Measurements from ENCODE around the gene CHMP3. TPM values are rescaled to one million over a fixed set of nuclear protein-coding genes. Genes with fewer than 3 reads are reported as not detected.
A peak's percentile ranks its signal among the peaks of the same experiment; 100 is the strongest.
"Not testable (repeated sequence)": the region's sequence is repeated elsewhere in the genome, so short reads cannot be mapped to it uniquely, and the experiment has no call there.

CHMP3 gene
- total and polyA plus RNA-seq, 2 experiments from 2014 or later = 57.0 to 74.4 TPM

GRCh38 chr2:86556508-86556907 lies 6.7 kb downstream of the CHMP3 start:
- Histone ChIP-seq H3K27me3 (no peaks in the 10 kb centered on the region), H3K79me2 (peaks cover 100% of the 10 kb centered on the region), H2AFZ (no peak overlapping the region), H3K27ac (no peak overlapping the region), H3K4me1 (ENCODE audit: insufficient read depth) (peaks cover under 1% of the 10 kb centered on the region), H3K4me2 (no peak overlapping the region), H4K20me1 (ENCODE audit: insufficient read depth, poor library complexity, severe bottlenecking) (no peaks in the 10 kb centered on the region), H3K4me3 (no peak overlapping the region), H3K9me3 (ENCODE audit: low read depth) (peaks cover 9% of the 10 kb centered on the region), H3K9me2 (replicated peaks; ENCODE audit: insufficient read depth) (no peaks in the 10 kb centered on the region), H3K36me3 (replicated peaks; ENCODE audit: insufficient read depth, low read depth) (no peaks in the 10 kb centered on the region)
- DNase-seq (ENCODE audit: low spot score) = peak; percentile 13
- 76% methylated on average over 16 of the region's 16 CpGs for WGBS (ENCODE audit: low lambda C conversion rate, missing lambda C conversion rate)
- no peak for TF ChIP-seq CTCF (IDR thresholded peaks at IDR 0.05; ENCODE audit: poor library complexity)

DNA sequence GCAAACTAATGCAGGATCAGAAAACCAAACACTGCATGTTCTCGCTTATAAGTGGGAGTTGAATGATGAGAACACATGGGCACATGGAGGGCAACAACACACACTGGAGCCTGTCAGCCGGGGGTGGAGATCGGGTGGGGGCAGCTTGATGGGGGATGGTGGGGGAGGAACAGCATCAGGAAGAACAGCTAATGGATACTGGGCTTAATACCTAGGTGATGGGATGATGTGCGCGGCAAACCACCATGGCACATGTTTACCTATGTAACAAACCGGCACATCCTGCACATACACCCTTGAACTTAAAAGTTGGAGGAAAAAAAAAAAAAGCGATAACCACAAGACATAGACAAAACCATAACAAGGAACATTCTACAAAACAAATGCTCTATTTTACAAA lies 10.4 kb downstream of the CHMP3 start:
- peaks cover 9% of the 10 kb centered on the region for H3K9me3 ChIP-seq (ENCODE audit: low read depth)
- H3K4me1 ChIP-seq (ENCODE audit: insufficient read depth) = no peaks in the 10 kb centered on the region
- H3K27ac ChIP-seq = no peak overlapping the region
- no peak for DNase-seq (ENCODE audit: low spot score)
- no peak for TF ChIP-seq CTCF (IDR thresholded peaks at IDR 0.05; ENCODE audit: poor library complexity)
- no peak for TF ChIP-seq EZH2phosphoT487 (IDR thresholded peaks at IDR 0.05; ENCODE audit: low read depth, severe bottlenecking, unreplicated experiment)
- TF ChIP-seq EZH2 (IDR thresholded peaks at IDR 0.05; ENCODE audit: borderline replicate concordance) = no peak
- WGBS (ENCODE audit: low lambda C conversion rate, missing lambda C conversion rate) = 98% methylated on average over 7 of the region's 7 CpGs
- H2AFZ ChIP-seq = no peak overlapping the region
- no peaks in the 10 kb centered on the region for H3K27me3 ChIP-seq
- no peak overlapping the region for H3K4me2 ChIP-seq
- no peaks in the 10 kb centered on the region for H3K9me2 ChIP-seq (replicated peaks; ENCODE audit: insufficient read depth)
- H3K79me2 ChIP-seq = peaks cover 80% of the 10 kb centered on the region
- no peaks in the 10 kb centered on the region for H4K20me1 ChIP-seq (ENCODE audit: insufficient read depth, poor library complexity, severe bottlenecking)
- H3K36me3 ChIP-seq (replicated peaks; ENCODE audit: insufficient read depth, low read depth) = no peaks in the 10 kb centered on the region
- no peak overlapping the region for H3K4me3 ChIP-seq

DNA sequence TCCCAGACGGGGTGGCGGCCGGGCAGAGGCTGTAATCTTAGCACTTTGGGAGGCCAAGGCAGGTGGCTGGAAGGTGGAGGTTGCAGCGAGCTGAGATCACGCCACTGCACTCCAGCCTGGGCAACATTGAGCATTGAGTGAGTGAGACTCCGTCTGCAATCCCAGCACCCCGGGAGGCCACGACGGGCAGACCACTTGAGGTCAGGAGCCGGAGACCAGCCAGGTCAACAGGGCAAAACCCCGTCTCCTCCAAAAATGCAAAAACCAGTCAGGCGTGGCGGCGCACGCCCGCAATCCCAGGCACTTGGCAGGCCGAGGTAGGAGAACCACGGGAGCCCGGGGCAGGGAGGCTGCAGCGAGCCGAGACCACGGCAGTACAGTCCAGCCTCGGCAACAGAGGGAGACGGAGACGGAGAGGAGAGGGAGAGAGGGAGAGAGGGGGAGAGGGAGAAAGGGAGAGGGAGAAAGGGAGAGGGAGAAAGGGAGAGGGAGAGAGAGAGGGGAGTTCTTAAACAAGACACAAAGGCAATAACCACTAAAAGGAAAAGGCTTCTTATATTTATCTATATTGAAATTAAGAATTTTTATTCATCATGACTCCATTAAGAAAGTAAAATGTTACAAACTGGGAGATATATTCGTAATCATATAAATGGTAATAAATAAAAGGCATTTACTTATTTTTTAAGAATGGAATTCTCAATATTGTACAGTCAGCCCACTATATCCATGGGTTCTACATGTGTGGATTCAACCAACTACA lies 13.1 kb downstream of the CHMP3 start:
- not testable (repeated sequence) for H3K27ac ChIP-seq; H3K9me2 ChIP-seq (replicated peaks; ENCODE audit: insufficient read depth); H4K20me1 ChIP-seq (ENCODE audit: insufficient read depth, poor library complexity, severe bottlenecking); H3K4me2 ChIP-seq; H3K4me3 ChIP-seq; DNase-seq (ENCODE audit: low spot score); H3K27me3 ChIP-seq; H3K36me3 ChIP-seq (replicated peaks; ENCODE audit: insufficient read depth, low read depth); H3K9me3 ChIP-seq (ENCODE audit: low read depth); H2AFZ ChIP-seq; H3K4me1 ChIP-seq (ENCODE audit: insufficient read depth)
- WGBS (ENCODE audit: low lambda C conversion rate, missing lambda C conversion rate) = 98% methylated on average over 26 of the region's 26 CpGs
- H3K79me2 ChIP-seq = peaks cover 53% of the 10 kb centered on the region

DNA sequence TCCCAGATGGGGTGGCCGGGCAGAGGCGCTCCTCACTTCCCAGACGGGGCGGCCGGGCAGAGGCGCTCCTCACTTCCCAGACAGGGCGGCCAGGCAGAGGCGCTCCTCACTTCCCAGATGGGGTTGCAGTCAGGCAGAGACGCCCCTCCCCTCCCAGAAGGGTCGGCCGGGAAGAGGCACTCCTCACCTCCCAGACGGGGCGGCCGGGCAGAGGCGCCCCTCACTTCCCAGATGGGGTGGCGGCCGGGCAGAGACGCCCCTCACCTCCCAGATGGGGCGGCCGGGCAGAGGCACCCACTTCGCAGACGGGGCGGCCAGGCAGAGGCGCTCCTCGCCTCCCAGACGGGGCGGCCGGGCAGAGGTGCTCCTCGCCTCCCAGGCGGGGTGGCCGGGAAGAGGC lies 13.8 kb downstream of the CHMP3 start:
- not testable (repeated sequence) for H4K20me1 ChIP-seq (ENCODE audit: insufficient read depth, poor library complexity, severe bottlenecking); DNase-seq (ENCODE audit: low spot score); H2AFZ ChIP-seq; H3K36me3 ChIP-seq (replicated peaks; ENCODE audit: insufficient read depth, low read depth); H3K4me2 ChIP-seq; H3K4me1 ChIP-seq (ENCODE audit: insufficient read depth); H3K27me3 ChIP-seq; H3K9me3 ChIP-seq (ENCODE audit: low read depth); H3K4me3 ChIP-seq; H3K27ac ChIP-seq; H3K9me2 ChIP-seq (replicated peaks; ENCODE audit: insufficient read depth)
- peaks cover 46% of the 10 kb centered on the region for H3K79me2 ChIP-seq
- WGBS (ENCODE audit: low lambda C conversion rate, missing lambda C conversion rate) = 95% methylated on average over 18 of the region's 31 CpGs

- H3K9me3 ChIP-seq (ENCODE audit: low read depth); H3K4me1 ChIP-seq (ENCODE audit: insufficient read depth): not testable (repeated sequence)
- 98% methylated on average over 9 of the region's 37 CpGs for WGBS (ENCODE audit: low lambda C conversion rate, missing lambda C conversion rate)
Observed at GRCh38 chr2:86548913-86549396, 14.3 kb downstream of the CHMP3 start.

DNA sequence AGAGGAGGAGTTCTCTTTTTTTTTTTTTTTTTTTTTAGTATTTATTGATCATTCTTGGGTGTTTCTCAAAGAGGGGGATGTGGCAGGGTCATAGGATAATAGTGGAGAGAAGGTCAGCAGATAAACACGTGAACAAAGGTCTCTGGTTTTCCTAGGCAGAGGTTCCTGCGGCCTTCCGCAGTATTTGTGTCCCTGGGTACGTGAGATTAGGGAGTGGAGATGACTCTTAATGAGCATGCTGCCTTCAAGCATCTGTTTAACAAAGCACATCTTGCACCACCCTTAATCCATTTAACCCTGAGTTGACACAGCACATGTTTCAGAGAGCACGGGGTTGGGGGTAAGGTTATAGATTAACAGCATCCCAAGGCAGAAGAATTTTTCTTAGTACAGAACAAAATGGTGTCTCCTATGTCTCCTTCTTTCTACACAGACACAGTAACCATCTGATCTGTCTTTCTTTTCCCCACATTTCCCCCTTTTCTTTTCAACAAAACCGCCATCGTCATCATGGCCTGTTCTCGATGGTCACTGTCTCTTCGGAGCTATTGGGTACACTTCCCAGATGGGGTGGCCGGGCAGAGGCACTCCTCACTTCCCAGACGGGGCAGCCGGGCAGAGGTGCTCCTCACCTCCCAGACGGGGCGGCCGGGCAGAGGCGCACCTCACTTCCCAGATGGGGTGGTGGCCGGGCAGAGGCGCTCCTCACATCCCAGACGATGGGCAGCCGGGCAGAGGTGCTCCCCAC lies 14.9 kb downstream of the CHMP3 start:
- peaks cover 37% of the 10 kb centered on the region for H3K79me2 ChIP-seq
- H2AFZ ChIP-seq; H3K4me1 ChIP-seq (ENCODE audit: insufficient read depth); H3K36me3 ChIP-seq (replicated peaks; ENCODE audit: insufficient read depth, low read depth); DNase-seq (ENCODE audit: low spot score); H3K9me2 ChIP-seq (replicated peaks; ENCODE audit: insufficient read depth); H3K4me2 ChIP-seq; H3K27ac ChIP-seq; H3K27me3 ChIP-seq; H3K4me3 ChIP-seq; H3K9me3 ChIP-seq (ENCODE audit: low read depth); H4K20me1 ChIP-seq (ENCODE audit: insufficient read depth, poor library complexity, severe bottlenecking): not testable (repeated sequence)
- 98% methylated on average over 18 of the region's 20 CpGs for WGBS (ENCODE audit: low lambda C conversion rate, missing lambda C conversion rate)

More at GRCh38 chr2:86548913-86549396, 14.3 kb downstream of the CHMP3 start:
- not testable (repeated sequence) for H3K27ac ChIP-seq; H3K9me2 ChIP-seq (replicated peaks; ENCODE audit: insufficient read depth); H3K4me2 ChIP-seq; DNase-seq (ENCODE audit: low spot score); H3K4me3 ChIP-seq; H4K20me1 ChIP-seq (ENCODE audit: insufficient read depth, poor library complexity, severe bottlenecking); H3K36me3 ChIP-seq (replicated peaks; ENCODE audit: insufficient read depth, low read depth); H2AFZ ChIP-seq; H3K27me3 ChIP-seq
- peaks cover 42% of the 10 kb centered on the region for H3K79me2 ChIP-seq

Data from hepatocyte (in vitro differentiated cells).